Testis (tissue), 2 donors: ENCODE measurements around the gene CD274.

ENCODE experiments used
- CTCF ChIP-seq, 3 experiments: fragments of 450-650 bp in 2 of 3; fragments of 200-600 bp in 1 of 3; sonication (generic) in 1 of 3; IDR thresholded peaks; one replicate each; pipeline ENCODE4 v1.5.1; 2016 to 2019; ENCODE audit warnings: antibody characterized with exemption in 3 of 3, mild to moderate bottlenecking in 2 of 3, moderate library complexity in 1 of 3
- POLR2A ChIP-seq: fragments of 450-650 bp; IDR thresholded peaks from one replicate; pipeline ENCODE4 v1.6.1; 2017; ENCODE audit warnings: antibody characterized with exemption, mild to moderate bottlenecking, moderate library complexity

DNA sequence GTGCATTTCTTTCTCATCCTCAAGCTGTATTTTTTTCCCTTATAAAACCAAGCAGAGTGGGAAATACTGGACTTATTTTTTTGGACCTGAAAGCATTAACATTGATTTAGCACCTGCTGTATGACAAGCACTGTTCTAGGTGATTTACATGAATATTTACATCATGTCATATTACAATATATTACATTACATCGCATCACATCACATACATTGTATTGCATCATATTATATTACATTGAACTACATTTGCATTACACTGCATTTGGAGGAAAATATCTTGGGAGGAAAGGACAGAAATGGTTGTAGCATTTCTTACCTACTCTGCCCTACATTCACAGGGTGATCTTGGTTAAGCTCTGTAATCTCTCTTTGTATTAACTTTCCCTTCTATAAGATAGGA lies 48.8 kb downstream of the CD274 start:
- no peak for TF ChIP-seq CTCF (IDR thresholded peaks at IDR 0.05)
- no peak for TF ChIP-seq POLR2A
